PC-3 (cell line): ENCODE data around the gene DPEP2. TPM values are rescaled to one million over a fixed set of nuclear protein-coding genes. Genes with fewer than 3 reads are reported as not detected.

Experiments used
- ATAC-seq: fragments of 200-7000 bp; cut with Tn5 transposase; 2 replicates; pipeline ENCODE4 v1.9.1; 2020; ENCODE audit warnings: mild to moderate bottlenecking, moderate library complexity
- BruUV-seq: library from RNA; stranded (reverse); fragments of 400-500 nt; replicated peaks from 2 replicates; lab custom pipeline; 2021; lab: Mats Ljungman, UMichigan
- CTCF ChIA-PET: fragments of 300-600 bp; sonication (Branson Sonifier 250); formaldehyde crosslinking; loops from one replicate; lab custom pipeline; 2022; ENCODE audit warnings: antibody characterized with exemption; lab: Charles Lee
- POLR2A ChIA-PET: fragments of 300-600 bp; sonication (Branson Sonifier 250); formaldehyde crosslinking; loops from one replicate; lab custom pipeline; 2022; ENCODE audit warnings: antibody characterized with exemption; ENCODE audit not compliant: unreplicated experiment; lab: Charles Lee
- DNase-seq: peaks from one replicate; pipeline ENCODE4 v3.0.0-alpha.2; 2015
- H2AFZ ChIP-seq: fragments of 300-600 bp; sonication (generic); 2 replicates; pipeline ENCODE4 v1.6.0; 2016; ENCODE audit warnings: antibody characterized with exemption, low read length
- H3F3A ChIP-seq: fragments of 300-600 bp; sonication (generic); one replicate; pipeline ENCODE4 v1.6.0; 2017; ENCODE audit warnings: antibody characterized with exemption, low read length, control low read depth, mild to moderate bottlenecking; ENCODE audit not compliant: unreplicated experiment
- H3K27ac ChIP-seq: fragments of 300-600 bp; sonication (generic); 2 replicates; pipeline ENCODE4 v1.5.1; 2016; ENCODE audit warnings: mild to moderate bottlenecking, low read length
- H3K27me3 ChIP-seq: fragments of 300-600 bp; sonication (generic); 2 replicates; pipeline ENCODE4 v1.6.1; 2016; ENCODE audit warnings: low read length, mixed read lengths
- H3K36me3 ChIP-seq: fragments of 300-600 bp; sonication (generic); 2 replicates; pipeline ENCODE4 v1.6.1; 2016; ENCODE audit warnings: low read depth, mixed run types, low read length, mixed read lengths
- H3K4me1 ChIP-seq: fragments of 300-600 bp; sonication (generic); 2 replicates; pipeline ENCODE4 v1.5.1; 2016; ENCODE audit warnings: low read length; ENCODE audit not compliant: insufficient read depth
- H3K4me2 ChIP-seq: fragments of 300-600 bp; sonication (generic); 2 replicates; pipeline ENCODE4 v1.6.0; 2016; ENCODE audit warnings: low read length
- H3K4me3 ChIP-seq: fragments of 300-600 bp; sonication (generic); 2 replicates; pipeline ENCODE4 v1.5.1; 2016; ENCODE audit warnings: mild to moderate bottlenecking, low read length, mixed read lengths
- H3K79me2 ChIP-seq: fragments of 300-600 bp; sonication (generic); 2 replicates; pipeline ENCODE4 v1.6.1; 2017; ENCODE audit warnings: low read length, mixed read lengths
- H3K9ac ChIP-seq: fragments of 300-600 bp; sonication (generic); 2 replicates; pipeline ENCODE4 v1.6.0; 2016; ENCODE audit warnings: mild to moderate bottlenecking, low read length
- H3K9me2 ChIP-seq: fragments of 300-600 bp; sonication (generic); replicated peaks from 2 replicates; pipeline ENCODE4 v1.6.1; 2016; ENCODE audit warnings: mixed run types, low read length, mixed read lengths
- H3K9me3 ChIP-seq: fragments of 300-600 bp; sonication (generic); 2 replicates; pipeline ENCODE4 v1.6.1; 2016; ENCODE audit warnings: low read length, mixed read lengths
- H4K20me1 ChIP-seq: fragments of 300-600 bp; sonication (generic); 2 replicates; pipeline ENCODE4 v1.6.1; 2016; ENCODE audit warnings: low read length, mixed read lengths
- EZH2 ChIP-seq: fragments of 300-600 bp; sonication (generic); IDR thresholded peaks from one replicate; pipeline ENCODE4 v1.6.1; 2017; ENCODE audit warnings: antibody characterized with exemption, mild to moderate bottlenecking, low read length; ENCODE audit not compliant: unreplicated experiment
- EZH2phosphoT487 ChIP-seq: fragments of 300-600 bp; sonication (generic); IDR thresholded peaks from 2 replicates; pipeline ENCODE4 v1.6.1; 2018; ENCODE audit warnings: mild to moderate bottlenecking, antibody characterized with exemption, low read length, borderline replicate concordance
- intact Hi-C: fragments of 100-400 bp; cut with micrococcal nuclease; formaldehyde crosslinking; loops from 2 replicates; pipeline ENCODE4 v1.9.0; 2023
- total RNA-seq: library from RNA; depleted of rRNA; stranded (reverse); fragments of >200 nt; gene quantifications from 2 replicates; pipeline ENCODE4 v1.2.3, GENCODE V29; 2014
- TF ChIP-seq, protein P1 (sequence below): fragments of 300-600 bp; sonication (generic); conservative IDR thresholded peaks from 2 replicates; pipeline ENCODE4 v1.5.1; 2017; ENCODE audit warnings: antibody characterized with exemption, low read depth, mild to moderate bottlenecking, low read length

Gene DPEP2
- total RNA-seq, 1 experiment from 2014 or later: not detected

DNA sequence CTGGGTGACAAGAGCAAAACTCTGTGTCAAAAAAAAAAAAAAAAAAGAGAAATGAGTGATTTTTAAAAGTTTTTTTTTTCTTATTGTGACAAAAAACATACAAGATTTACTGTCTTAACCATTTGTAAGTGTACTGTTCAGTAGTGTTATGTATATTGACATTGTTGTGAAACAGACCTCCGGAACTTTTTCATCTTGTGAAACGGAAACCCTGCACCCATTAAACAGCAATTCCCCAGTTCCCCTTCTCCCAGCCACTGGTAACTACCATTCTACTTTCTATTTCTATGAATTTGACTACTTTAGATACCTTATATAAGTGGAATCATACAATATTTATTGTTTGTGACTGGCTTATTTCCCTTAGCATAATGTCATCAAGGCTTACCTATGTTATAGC lies 42.5 kb upstream of the DPEP2 start:
- no peaks in the 10 kb centered on the region for H3K36me3 ChIP-seq
- no peaks in the 10 kb centered on the region for H3K27me3 ChIP-seq
- BruUV-seq: no TSS peak
- H3K27ac ChIP-seq: no peak overlapping the region
- TF ChIP-seq EZH2 (no peak), EZH2phosphoT487 (no peak)
- TF ChIP-seq, protein P1, sequence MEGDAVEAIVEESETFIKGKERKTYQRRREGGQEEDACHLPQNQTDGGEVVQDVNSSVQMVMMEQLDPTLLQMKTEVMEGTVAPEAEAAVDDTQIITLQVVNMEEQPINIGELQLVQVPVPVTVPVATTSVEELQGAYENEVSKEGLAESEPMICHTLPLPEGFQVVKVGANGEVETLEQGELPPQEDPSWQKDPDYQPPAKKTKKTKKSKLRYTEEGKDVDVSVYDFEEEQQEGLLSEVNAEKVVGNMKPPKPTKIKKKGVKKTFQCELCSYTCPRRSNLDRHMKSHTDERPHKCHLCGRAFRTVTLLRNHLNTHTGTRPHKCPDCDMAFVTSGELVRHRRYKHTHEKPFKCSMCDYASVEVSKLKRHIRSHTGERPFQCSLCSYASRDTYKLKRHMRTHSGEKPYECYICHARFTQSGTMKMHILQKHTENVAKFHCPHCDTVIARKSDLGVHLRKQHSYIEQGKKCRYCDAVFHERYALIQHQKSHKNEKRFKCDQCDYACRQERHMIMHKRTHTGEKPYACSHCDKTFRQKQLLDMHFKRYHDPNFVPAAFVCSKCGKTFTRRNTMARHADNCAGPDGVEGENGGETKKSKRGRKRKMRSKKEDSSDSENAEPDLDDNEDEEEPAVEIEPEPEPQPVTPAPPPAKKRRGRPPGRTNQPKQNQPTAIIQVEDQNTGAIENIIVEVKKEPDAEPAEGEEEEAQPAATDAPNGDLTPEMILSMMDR: no peak
- H3K9me2 ChIP-seq: no peaks in the 10 kb centered on the region
- H3K9me3 ChIP-seq: no peaks in the 10 kb centered on the region
- DNase-seq (no peak), ATAC-seq (no peak)
- CTCF ChIA-PET: no interaction called here
- POLR2A ChIA-PET: no interaction called here
- H3F3A ChIP-seq: no peaks in the 10 kb centered on the region
- H3K79me2 ChIP-seq: no peaks in the 10 kb centered on the region
- H4K20me1 ChIP-seq: no peaks in the 10 kb centered on the region
- no peaks in the 10 kb centered on the region for H3K4me1 ChIP-seq
- H3K4me3 ChIP-seq: no peak overlapping the region
- intact Hi-C loops: no loop called here
- no peak overlapping the region for H3K4me2 ChIP-seq
- no peak overlapping the region for H3K9ac ChIP-seq
- H2AFZ ChIP-seq: no peak overlapping the region

DNA sequence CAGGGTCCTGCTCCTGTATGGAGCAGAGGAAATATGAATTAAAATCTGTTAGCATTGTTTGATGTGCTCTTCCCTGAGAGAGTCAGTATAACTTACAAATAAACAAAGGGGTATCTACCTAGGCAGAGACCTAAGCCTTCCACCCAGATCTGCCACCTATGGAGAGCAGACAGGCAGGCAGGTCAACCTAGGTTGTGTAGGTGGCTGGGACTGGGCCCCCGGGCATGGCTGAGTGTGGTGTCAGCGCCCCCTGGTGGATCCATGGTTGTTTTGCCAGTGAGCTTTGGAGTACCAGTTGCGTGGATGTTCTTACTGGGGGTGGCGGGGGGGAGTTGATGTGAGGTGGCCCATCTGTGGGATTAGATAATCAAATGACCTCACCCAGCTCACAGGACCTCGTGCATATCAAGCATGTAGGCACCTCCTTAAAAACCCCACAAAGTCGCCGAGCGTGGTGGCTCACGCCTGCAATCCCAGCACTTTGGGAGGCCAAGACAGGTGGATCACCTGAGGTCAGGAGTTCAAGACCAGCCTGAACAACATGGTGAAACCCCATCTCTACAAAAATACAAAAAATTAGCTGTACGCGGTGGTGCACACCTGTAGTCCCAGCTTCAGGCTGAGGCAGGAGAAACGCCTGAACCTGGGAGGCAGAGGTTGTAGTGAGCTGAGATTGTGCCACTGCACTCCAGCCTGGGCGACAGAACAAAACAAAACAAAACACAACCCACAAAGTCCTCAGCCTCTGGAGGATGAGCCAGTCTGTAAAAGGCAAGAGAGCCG lies 41.4 kb upstream of the DPEP2 start:
- Histone ChIP-seq H3K9ac (no peak overlapping the region), H3K79me2 (no peaks in the 10 kb centered on the region), H3K4me3 (no peak overlapping the region), H3K4me2 (no peak overlapping the region), H3F3A (no peaks in the 10 kb centered on the region), H4K20me1 (no peaks in the 10 kb centered on the region), H3K4me1 (no peaks in the 10 kb centered on the region), H3K9me2 (no peaks in the 10 kb centered on the region), H3K27ac (no peak overlapping the region), H2AFZ (no peak overlapping the region), H3K36me3 (no peaks in the 10 kb centered on the region), H3K9me3 (no peaks in the 10 kb centered on the region), H3K27me3 (no peaks in the 10 kb centered on the region)
- peak; percentile 60 for DNase-seq
- ChIA-PET CTCF (interaction anchor here (0.6 kb wide), 1 partner anchor 18 kb away, joined by 3 read pairs; the partner anchor contains the start of genes DDX28 and DUS2), POLR2A (no interaction called here)
- TF ChIP-seq, protein P1: peak; percentile 81
- no peak for TF ChIP-seq EZH2phosphoT487
- intact Hi-C loops: loop anchor here (1.0 kb wide), 1 partner anchor 47 kb away; no protein-coding TSS in a partner anchor
- no TSS peak for BruUV-seq
- ATAC-seq: peak; percentile 90
